ENCODE data around the gene PRTN3.
A peak's percentile ranks its signal among the peaks of the same experiment; 100 is the strongest.
"Not testable (repeated sequence)": the region's sequence is repeated elsewhere in the genome, so short reads cannot be mapped to it uniquely, and the experiment has no call there.

The PRTN3 gene

DNA sequence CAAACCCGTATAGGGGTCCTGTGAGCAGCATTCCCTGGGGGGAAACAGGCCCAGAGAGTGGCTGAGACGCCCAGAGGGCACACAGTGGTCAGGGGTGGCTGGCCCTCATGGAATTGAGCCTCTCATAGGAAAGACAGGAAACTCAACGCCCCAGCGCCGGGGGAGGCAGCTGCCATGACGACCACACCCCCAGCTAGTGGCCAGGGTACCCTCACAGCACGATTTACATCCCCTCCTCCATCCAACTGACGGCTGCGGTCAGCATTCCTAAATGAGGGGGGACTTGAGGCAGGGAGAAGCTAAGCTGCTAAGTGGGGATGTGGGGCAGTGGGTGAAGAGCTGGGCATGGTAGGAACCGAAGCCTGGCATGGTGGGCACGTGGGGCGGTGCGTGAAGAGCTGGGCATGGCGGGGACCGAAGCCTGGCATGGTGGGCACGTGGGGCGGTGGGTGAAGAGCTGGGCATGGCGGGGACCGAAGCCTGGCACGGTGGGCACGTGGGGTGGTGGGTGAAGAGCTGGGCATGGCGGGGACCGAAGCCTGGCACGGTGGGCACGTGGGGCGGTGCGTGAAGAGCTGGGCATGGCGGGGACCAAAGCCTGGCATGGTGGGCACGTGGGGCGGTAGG, 42.2 kb downstream of the PRTN3 start:
- DNase-seq (ENCODE audit: low spot score) = no peak

DNA sequence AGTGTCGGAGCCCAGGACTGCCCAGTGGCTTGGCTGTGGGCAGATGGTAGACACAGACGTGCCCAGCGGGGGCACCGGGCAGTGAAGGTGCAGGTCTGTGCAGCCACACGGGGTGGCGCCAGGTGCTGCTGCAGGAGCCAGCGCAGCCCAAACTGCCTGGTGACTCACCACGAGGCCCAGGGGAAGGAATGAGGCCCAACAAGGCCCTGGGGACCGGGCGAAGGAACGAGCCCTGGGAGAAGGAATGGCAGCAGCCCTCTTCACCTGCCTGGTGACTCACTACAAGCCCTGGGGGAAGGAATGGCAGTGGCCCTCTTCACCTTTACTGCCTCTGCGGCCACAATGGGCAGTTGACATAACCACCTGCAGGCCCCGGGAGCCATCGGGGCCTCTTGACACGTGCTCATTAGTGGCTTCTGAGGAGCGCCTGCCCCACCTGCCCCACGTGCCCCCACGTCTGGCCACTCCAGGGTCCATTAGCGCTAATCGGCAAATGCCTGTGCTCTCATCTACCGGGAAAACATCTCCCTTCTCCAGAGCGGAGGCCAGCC, 42.9 kb downstream of the PRTN3 start:
- no peak for DNase-seq (ENCODE audit: low spot score)

DNA sequence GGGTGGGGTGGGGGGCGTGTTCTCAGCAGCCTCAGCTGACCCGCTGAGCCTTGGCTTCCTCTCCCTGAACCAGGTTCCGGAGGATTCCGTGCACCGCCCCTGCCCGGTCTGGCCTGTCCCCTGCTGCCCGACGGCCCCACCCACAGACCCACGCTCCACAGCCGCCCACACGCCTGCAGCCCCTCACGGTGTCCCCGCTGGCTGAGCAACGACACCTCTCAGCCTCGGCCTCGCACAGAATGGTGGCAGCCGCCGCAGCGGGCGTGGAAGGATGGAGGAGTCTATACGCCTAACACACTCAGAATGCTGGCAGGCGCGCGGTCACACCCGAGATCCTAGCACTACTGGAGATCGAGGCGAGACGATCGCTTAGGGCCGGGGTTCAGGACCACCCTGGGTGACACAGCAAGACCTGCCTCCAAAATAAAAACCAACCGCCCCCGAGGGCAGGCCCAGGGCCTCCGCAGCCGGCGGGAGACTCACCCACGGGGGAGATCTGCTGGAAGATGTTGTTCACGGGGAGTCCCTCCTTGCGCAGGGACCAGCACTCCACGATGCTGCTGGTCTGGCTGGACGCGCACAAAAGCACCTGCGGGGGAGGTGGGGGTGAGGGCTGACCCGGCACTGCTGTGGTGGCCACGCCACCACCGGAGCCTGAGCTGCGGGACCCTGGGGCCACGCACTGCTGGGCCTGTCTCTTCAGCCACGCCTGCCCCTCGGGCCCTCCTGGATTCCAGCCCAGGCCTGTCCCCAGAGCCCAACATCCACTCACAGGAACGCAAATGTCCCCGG, 43.8 kb downstream of the PRTN3 start:
- DNase-seq (ENCODE audit: low spot score) = no peak

DNA sequence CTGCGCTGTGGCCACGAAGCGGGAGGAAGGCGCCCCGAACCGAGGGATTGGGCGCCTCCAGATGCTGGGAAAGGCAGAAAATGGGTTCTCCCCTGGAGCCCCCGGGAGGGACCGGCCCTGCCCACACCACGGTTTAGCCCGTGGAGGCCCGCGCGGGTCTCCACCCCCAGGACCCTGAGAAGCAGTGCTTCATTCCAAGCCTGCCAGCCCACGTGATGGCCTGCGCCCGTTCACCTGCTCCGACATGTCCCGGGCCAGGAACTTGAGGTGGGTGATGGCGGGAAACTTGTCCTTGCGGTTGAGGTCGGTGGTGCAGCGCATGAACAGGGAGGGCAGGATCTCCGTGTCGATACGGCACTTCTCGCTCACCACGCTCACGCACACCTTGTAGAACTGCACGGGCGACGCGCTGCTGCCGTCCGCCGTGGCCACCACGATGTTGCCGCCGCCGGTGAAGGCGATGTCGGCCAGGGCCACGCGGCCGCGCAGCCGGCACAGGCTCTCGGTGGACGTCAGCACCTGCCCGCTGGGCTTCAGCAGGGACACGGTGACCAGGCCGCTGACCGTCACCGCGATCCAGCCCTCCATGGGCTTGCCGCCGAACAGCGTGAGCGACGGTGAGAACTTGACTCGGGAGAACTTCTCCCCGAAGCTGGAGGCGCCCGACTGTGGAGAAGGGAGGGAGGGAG, 44.9 kb downstream of the PRTN3 start:
- DNase-seq (ENCODE audit: low spot score) = no peak

DNA sequence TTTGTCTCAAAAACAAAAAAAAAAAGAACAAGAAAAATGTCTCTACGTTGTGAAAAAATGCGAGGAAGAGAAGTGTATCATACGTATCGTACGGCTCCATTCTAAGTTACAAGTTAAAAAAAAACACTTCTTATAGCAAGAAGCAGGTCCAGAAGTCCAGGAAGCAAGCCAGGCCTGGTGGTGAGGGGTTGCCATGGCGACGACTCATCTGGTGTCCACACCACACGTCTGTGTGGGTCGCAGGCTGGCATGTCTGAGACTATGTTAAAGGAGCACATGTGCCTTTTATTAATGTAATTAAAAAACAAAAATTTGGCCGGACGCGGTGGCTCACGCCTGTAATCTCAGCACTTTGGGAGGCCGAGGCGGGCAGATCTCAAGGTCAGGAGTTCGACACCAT, 46.3 kb downstream of the PRTN3 start:
- no peak for DNase-seq (ENCODE audit: low spot score)

DNA sequence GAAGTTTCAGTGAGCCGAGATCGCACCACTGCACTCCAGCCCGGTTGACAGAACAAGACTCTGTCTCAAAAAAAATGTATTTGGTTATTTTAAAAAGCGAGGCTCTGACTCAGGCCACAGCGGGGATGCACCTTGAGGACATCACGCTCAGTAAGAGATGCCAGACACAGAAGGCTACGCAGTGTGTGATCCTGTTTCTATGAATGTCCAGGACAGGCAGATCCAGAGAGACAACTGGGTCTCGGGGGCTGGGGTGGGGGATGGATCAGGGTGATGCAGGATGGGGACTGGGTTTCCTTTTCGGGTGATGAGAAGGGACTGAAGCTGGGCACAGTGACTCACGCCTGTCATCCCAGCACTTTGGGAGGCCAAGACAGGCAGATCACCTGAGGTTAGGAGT, 46.8 kb downstream of the PRTN3 start:
- no peak for DNase-seq (ENCODE audit: low spot score)

DNA sequence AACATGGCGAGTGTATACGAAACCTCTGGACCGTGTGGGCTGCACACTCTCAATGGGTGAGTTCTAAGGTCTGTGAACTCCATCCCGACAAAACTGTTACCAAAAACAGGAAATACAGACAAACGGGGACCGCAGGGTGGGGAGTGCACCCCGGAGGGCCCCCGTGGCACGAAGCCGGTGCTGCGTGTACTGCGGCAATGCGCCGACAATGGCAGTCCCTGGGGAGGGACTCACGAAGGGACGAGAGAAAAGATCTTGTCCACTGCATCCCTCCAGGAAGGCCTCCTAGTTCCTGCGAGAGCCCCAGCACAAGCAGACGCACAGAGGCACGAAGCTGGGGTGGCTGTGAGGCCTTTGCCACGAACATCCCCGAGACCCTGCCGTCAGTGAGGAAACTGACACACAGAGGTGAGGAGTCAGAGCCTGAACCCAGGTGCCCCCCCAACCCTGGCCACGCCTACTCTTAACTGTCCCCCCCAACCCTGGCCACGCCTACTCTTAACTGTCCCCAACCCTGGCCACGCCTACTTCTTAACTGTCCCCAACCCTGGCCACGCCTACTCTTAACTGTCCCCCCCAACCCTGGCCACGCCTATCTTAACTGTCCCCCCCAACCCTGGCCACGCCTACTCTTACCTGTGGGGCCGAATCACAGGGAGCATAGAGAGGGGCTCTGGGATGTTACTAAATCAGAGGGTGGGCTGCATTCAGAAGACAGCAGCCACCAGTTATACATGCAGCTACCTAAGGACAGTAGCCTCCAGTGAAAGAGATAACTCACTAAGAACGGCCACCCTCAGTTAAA, 48.0 kb downstream of the PRTN3 start:
- DNase-seq (ENCODE audit: low spot score) = no peak

DNA sequence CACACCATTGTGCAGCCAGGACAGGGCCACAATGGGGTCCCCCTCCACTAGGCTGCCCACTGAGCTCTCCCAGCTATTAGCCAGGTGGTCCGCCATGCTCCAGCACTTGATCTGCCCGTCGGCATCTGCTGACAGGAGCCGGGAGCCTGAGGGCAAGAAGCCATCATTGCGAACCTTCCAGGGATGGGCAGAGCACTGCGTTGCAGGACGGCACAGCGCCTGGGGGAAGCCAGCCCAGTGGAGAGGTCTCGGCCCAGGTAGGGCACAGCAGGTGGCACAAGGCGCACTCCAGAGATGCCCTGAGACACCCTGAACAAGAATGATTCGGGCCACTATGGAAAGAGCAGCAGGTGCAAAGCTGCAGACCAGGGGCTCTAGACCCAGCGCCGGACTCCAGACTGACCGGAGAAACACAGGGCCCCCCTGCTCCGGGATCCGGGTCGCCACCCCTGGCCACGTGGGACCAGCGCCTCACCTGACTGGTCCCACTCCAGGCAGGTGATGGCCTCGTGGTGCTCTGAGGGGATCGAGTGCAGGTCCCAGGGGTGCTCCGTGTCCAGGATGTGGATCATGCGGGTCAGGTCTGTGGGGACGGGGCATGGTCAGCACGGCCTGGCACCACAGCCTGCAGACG, 49.0 kb downstream of the PRTN3 start:
- no peak for DNase-seq (ENCODE audit: low spot score)

DNA sequence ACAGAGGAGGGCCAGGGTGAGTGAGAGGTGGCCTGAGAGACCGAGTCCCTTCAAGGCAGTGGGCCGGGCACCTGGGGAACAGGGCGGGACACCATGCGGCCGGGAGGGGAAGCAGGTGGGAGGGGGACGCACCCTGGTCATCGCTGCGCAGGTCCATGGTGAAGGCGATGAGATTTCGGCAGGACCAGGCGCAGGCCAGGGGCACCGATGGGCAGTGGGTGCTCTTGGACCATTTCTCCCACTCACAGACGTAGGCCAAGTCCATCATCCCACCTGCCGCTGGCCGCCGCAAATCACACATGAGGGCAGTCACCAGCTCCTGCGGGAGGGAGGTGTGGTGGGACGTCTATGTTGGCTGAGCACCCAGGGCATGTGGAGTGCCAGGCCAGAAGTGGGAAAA, 50.0 kb downstream of the PRTN3 start:
- DNase-seq (ENCODE audit: low spot score) = no peak

DNA sequence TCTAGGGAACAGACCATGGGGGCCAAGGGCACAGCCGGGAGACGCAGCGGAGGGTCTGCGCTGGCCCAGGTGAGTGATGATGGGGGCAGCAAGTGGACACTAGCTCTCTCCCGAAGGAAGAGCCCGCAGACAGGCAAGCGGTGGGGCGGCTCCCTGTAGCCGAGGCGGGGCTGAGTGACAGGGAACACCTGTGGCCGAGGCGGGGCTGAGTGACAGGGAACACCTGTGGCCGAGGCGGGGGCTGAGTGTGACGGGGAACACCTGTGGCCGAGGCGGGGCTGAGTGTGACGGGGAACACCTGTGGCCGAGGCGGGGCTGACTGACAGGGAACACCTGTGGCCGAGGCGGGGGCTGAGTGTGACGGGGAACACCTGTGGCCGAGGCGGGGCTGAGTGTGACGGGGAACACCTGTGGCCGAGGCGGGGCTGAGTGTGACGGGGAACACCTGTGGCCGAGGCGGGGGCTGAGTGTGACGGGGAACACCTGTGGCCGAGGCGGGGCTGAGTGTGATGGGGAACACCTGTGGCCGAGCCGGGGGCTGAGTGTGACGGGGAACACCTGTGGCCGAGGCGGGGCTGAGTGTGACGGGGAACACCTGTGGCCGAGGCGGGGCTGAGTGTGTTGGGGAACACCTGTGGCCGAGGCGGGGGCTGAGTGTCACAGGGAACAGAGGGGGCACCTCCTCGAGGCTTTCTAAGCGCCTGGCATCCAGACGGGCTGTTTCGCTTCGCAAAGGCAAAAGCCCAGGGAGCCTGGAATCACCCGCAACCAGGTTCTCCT, 50.8 kb downstream of the PRTN3 start:
- not testable (repeated sequence) for DNase-seq (ENCODE audit: low spot score)

DNA sequence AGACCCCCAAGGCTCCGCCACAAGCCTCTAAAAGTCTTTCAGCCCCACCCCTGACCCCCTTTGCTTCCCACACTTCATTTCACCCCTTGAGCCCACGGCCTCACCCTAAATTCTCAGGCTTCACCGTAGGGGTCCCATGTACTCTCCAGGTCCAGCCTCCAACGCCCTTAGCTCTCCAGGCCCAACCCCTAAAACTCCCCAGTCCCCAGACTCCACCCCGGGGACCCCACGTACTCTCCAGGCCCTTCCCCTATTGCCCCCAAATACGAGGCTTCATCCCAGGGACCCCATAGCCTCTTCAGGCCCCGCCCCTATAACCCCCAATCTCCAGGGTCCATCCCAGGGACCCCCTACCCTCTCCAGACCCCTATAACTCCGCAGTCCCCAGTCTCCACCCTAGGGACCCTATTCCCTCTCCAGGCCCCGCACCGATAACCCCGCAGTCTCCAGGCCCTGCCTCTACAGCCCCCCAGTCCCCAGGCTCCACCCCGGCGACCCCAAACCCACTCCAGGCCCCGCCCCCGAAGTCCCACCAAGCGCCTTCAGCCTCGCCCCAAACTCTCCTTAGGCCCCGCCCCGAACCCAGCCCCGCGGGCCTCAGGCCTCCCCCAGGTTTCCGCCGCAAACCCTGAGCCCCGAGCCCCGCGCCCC, 51.6 kb downstream of the PRTN3 start:
- no peak for DNase-seq (ENCODE audit: low spot score)

DNA sequence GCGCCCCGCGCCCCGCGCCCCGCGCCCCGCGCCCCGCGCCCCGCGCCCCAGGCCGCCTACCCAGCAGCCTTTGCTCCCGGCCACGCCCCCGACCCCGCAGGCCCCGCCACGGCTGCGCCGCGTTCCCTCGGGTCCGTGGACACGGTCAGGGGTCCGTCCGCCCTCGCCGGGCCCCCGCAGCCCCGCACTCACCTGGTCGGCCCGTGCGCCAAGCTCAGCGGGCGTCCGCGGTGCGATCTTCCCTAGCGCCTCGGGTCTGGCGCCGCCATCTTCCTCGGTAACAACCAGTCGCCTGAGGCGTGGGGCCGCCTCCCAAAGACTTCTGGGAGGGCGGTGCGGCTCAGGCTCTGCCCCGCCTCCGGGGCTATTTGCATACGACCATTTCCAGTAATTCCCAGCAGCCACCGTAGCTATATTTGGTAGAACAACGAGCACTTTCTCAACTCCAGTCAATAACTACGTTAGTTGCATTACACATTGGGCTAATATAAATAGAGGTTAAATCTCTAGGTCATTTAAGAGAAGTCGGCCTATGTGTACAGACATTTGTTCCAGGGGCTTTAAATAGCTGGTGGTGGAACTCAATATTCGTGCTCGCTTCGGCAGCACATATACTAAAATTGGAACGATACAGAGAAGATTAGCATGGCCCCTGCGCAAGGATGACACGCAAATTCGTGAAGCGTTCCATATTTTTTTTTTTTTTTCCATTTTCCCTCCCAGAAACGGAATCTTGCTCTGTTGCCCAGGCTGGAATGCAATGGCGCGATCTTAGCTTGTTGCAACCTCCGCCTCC, 52.3 kb downstream of the PRTN3 start, which contains the start of the genes MED16 and RNU6-9:
Gene MED16, minus strand, starts transcription at position 294 of the 796 bp plus-strand sequence. CDS start 2,056 bp downstream, outside the sequence.
Gene RNU6-9, plus strand, starts transcription at position 591 of the 796 bp plus-strand sequence.
- peak; percentile 95 for DNase-seq (ENCODE audit: low spot score)

DNA sequence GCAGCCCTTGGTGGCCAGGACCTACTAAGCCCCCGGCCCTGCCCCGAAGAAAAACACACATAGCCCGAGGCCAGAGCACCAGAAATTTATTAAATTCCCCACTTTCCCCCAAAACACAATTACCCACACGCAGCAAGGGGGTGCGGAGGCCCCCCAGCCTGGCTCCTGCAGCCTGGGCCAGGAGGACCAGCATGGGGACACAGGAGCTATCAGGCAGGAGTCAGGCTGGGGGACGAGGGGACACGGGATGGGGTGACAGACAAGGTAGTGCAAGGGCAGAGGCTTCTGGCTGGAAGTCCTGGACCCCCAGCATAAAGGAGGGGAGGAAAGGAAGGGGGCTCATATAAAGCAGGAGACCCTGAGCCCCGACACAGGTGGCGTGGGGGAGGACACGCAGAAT, 55.6 kb downstream of the PRTN3 start:
- DNase-seq (ENCODE audit: low spot score) = no peak

DNA sequence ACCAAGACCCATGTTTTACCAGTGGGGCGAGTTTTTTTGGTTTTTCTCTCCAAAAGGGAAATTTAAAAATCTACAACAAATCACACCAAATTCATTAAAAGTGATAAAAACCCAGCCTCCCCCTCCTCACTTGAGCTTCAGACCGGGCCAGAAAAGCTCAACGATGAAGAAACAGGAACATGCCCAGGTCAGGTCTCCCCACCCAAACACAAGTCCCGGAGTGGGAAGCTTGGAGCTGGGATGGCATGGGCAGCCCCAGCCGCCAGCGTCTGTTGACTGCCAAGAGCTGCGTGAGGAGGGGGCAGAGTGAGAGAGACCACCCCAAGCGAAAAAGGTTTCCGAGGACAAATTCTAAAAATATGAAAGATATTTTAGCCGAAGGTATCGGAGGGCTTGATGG, 56.2 kb downstream of the PRTN3 start:
- no peak for DNase-seq (ENCODE audit: low spot score)

DNA sequence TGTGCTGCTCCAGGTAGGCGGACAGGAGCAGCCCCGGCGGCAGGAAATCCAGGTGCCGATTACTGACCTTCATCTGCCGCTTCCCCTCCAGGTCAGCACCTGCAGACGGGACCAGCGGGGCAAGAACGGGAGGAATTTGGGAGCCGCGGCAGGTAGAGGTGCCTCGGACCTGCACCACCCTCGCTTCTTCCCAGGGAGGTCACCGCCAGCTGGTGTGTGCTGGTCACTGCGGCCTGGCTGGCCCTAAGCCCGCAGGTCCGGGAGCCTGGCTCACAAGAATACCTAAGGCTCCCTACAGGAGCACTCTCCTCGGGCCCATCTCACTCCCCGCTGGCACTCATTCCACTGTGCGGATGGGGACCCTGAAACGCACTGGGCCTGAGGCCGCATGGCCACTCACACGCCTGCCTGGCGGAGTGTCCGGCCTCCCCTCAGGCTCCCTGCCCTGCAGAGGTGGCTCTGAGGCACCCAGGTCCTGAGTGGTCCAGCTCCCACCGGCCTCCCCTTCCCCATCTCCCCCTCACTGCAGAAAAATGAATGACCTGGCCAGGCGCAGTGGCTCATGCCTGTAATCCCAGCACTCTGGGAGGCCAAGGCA, 56.7 kb downstream of the PRTN3 start:
- no peak for DNase-seq (ENCODE audit: low spot score)

All from ecto neural progenitor cell (in vitro differentiated cells).